GM18520 (cell line): ENCODE data around the gene VMO1.
"Not testable (repeated sequence)": the region's sequence is repeated elsewhere in the genome, so short reads cannot be mapped to it uniquely, and the experiment has no call there.

Experiments
- ATAC-seq: cut with Tn5 transposase; IDR thresholded peaks from one replicate; pipeline ENCODE4 v1.9.1; 2021; ENCODE audit not compliant: unreplicated experiment

The VMO1 gene

GRCh38 chr17:4786106-4786511 is at the start of gene VMO1:
Gene VMO1, minus strand, starts transcription at chr17:4786364. Its CDS starts 12 bp downstream, at chr17:4786352.
- no peak for ATAC-seq

GRCh38 chr17:4834681-4835020 is 48.5 kb upstream of the VMO1 start:
- ATAC-seq = no peak

GRCh38 chr17:4833941-4834680 is 47.9 kb upstream of the VMO1 start:
- no peak for ATAC-seq

- peak; percentile 87 for ATAC-seq
Measured at GRCh38 chr17:4833178-4833940, 47.2 kb upstream of the VMO1 start, which contains the start of gene MINK1. Gene MINK1, plus strand, starts transcription at chr17:4833340. Its CDS starts 244 bp downstream, at chr17:4833584.

GRCh38 chr17:4832829-4833177 is 46.6 kb upstream of the VMO1 start:
- ATAC-seq = not testable (repeated sequence)

- no peak for ATAC-seq
Measured at GRCh38 chr17:4827399-4827798, 41.2 kb upstream of the VMO1 start.

GRCh38 chr17:4823373-4824089 is 37.4 kb upstream of the VMO1 start:
- no peak for ATAC-seq

- no peak for ATAC-seq
Measured at GRCh38 chr17:4822835-4823234, 36.7 kb upstream of the VMO1 start.

- ATAC-seq = no peak
Measured at GRCh38 chr17:4818276-4818675, 32.1 kb upstream of the VMO1 start.

- no peak for ATAC-seq
Measured at GRCh38 chr17:4816826-4817225, 30.7 kb upstream of the VMO1 start.

GRCh38 chr17:4815043-4815675 is 29.0 kb upstream of the VMO1 start:
- no peak for ATAC-seq

- ATAC-seq = no peak
Measured at GRCh38 chr17:4812690-4813089, 26.5 kb upstream of the VMO1 start.

GRCh38 chr17:4811471-4811870 is 25.3 kb upstream of the VMO1 start:
- no peak for ATAC-seq

- no peak for ATAC-seq
Measured at GRCh38 chr17:4810696-4811290, 24.6 kb upstream of the VMO1 start.

GRCh38 chr17:4808378-4808767 is 22.2 kb upstream of the VMO1 start:
- ATAC-seq = no peak

- ATAC-seq = no peak
Measured at GRCh38 chr17:4807605-4808377, 21.6 kb upstream of the VMO1 start.

- peak; percentile 93 for ATAC-seq
Measured at GRCh38 chr17:4806777-4807604, 20.8 kb upstream of the VMO1 start, which contains the start of gene PLD2. Gene PLD2, plus strand, starts transcription at chr17:4807152. Its CDS starts 621 bp downstream, at chr17:4807773.

GRCh38 chr17:4806456-4806776 is 20.3 kb upstream of the VMO1 start:
- ATAC-seq = no peak

- no peak for ATAC-seq
Measured at GRCh38 chr17:4802228-4802627, 16.1 kb upstream of the VMO1 start, which contains the start of gene C17orf114. Gene C17orf114, minus strand, starts transcription at chr17:4802328.
